Stimulated activated CD4-positive, alpha-beta T cell treated with anti-CD3 and anti-CD28 coated beads, TNF-alpha, amount 100 ng/mL, for 1 hour (primary cell): ENCODE measurements around the gene ZBTB7C.

Source experiments
- DNase-seq, 3 donors: peaks; one replicate each; pipeline ENCODE4 v3.0.0-alpha.2; 2020; ENCODE audit warnings: low read depth in 3 of 3, low spot score in 1 of 3

ZBTB7C gene

GRCh38 chr18:48263914-48264902 is 145.0 kb downstream of the ZBTB7C start:
- no peak for DNase-seq

GRCh38 chr18:48263192-48263853 is 145.9 kb downstream of the ZBTB7C start:
- no peak for DNase-seq

- DNase-seq = no peak
Measured at GRCh38 chr18:48260237-48260636, 148.9 kb downstream of the ZBTB7C start.

- DNase-seq = no peak
Measured at GRCh38 chr18:48256848-48257247, 152.3 kb downstream of the ZBTB7C start.

- DNase-seq = no peak
Measured at GRCh38 chr18:48254077-48254602, 155.0 kb downstream of the ZBTB7C start.

- DNase-seq = no peak
Measured at GRCh38 chr18:48252525-48252924, 156.7 kb downstream of the ZBTB7C start.

GRCh38 chr18:48250918-48251317 is 158.3 kb downstream of the ZBTB7C start:
- no peak for DNase-seq

GRCh38 chr18:48250362-48250907 is 158.7 kb downstream of the ZBTB7C start:
- DNase-seq = no peak

- DNase-seq = no peak
Measured at GRCh38 chr18:48249854-48250253, 159.3 kb downstream of the ZBTB7C start.

- no peak for DNase-seq
Measured at GRCh38 chr18:48244530-48244929, 164.7 kb downstream of the ZBTB7C start.

GRCh38 chr18:48238636-48239035 is 170.5 kb downstream of the ZBTB7C start:
- DNase-seq = no peak

GRCh38 chr18:48238206-48238605 is 171.0 kb downstream of the ZBTB7C start:
- no peak for DNase-seq

- no peak for DNase-seq
Measured at GRCh38 chr18:48236822-48237221, 172.4 kb downstream of the ZBTB7C start.

- DNase-seq = no peak
Measured at GRCh38 chr18:48230467-48231113, 178.6 kb downstream of the ZBTB7C start.

GRCh38 chr18:48229552-48229981 is 179.6 kb downstream of the ZBTB7C start:
- no peak for DNase-seq

GRCh38 chr18:48228841-48229240 is 180.3 kb downstream of the ZBTB7C start:
- DNase-seq = no peak

GRCh38 chr18:48228301-48228715 is 180.9 kb downstream of the ZBTB7C start:
- no peak for DNase-seq

GRCh38 chr18:48227206-48227605 is 182.0 kb downstream of the ZBTB7C start:
- DNase-seq = no peak

GRCh38 chr18:48226401-48226800 is 182.8 kb downstream of the ZBTB7C start:
- DNase-seq = no peak

GRCh38 chr18:48222118-48222517 is 187.1 kb downstream of the ZBTB7C start:
- DNase-seq = no peak
